Fibroblast of mammary gland (primary cell): ENCODE data around the gene BMX.

Source experiments
- DNase-seq: peaks from one replicate; pipeline ENCODE4 v3.0.0-alpha.2; 2010; ENCODE audit warnings: low read depth
- H3K4me3 ChIP-seq: 2 replicates; pipeline ENCODE4 v1.5.1; 2011; ENCODE audit warnings: low read depth, mild to moderate bottlenecking, low read length, moderate library complexity; ENCODE audit not compliant: control insufficient read depth
- CTCF ChIP-seq: conservative IDR thresholded peaks from 2 replicates; pipeline ENCODE4 v1.5.1; 2011; ENCODE audit warnings: low read depth, low read length, inconsistent platforms; ENCODE audit not compliant: control insufficient read depth, insufficient read depth

The BMX gene

GRCh38 chrX:15525664-15526416 is 25.2 kb downstream of the BMX start:
- no peak overlapping the region for H3K4me3 ChIP-seq
- no peak for DNase-seq
- TF ChIP-seq CTCF: no peak

- no peak for DNase-seq
- TF ChIP-seq CTCF: no peak
- H3K4me3 ChIP-seq: no peak overlapping the region
Observed at GRCh38 chrX:15529165-15529564, 28.6 kb downstream of the BMX start.

GRCh38 chrX:15530318-15530717 is 29.7 kb downstream of the BMX start:
- no peak for DNase-seq
- no peak for TF ChIP-seq CTCF
- no peak overlapping the region for H3K4me3 ChIP-seq

- no peak overlapping the region for H3K4me3 ChIP-seq
- DNase-seq: no peak
- no peak for TF ChIP-seq CTCF
Observed at GRCh38 chrX:15546745-15547144, 46.1 kb downstream of the BMX start.

- no peak overlapping the region for H3K4me3 ChIP-seq
- TF ChIP-seq CTCF: no peak
- no peak for DNase-seq
Observed at GRCh38 chrX:15547356-15547755, 46.7 kb downstream of the BMX start.

GRCh38 chrX:15549189-15550012 is 48.8 kb downstream of the BMX start:
- no peak overlapping the region for H3K4me3 ChIP-seq
- DNase-seq: no peak
- no peak for TF ChIP-seq CTCF
